HG02885 (cell line): ENCODE measurements around the gene NPS.

Experiments
- ATAC-seq: cut with Tn5 transposase; IDR thresholded peaks from one replicate; pipeline ENCODE4 v1.9.1; 2021; ENCODE audit warnings: mild to moderate bottlenecking; ENCODE audit not compliant: unreplicated experiment, poor library complexity

Gene NPS, protein sequence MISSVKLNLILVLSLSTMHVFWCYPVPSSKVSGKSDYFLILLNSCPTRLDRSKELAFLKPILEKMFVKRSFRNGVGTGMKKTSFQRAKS

DNA sequence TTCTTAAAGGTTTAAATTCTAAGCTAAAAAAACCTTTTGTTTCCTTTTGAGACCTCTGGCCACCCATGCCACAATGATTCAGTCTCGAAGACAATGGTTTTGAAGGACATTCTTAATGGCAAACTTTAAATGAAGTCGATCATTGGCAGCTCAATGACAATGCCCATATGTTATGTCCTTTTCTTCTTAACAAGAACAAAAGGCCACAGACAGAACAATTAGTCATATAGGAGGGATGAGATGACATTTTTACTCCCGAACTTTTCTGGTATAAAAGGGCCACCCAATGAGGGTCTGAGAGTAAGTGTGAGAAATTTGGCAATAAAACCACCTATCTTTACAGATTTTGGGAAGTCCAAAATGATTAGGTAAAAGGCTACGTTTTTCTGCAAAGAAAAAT is at the start of gene NPS:
NPS (plus strand) TSS at position 301 of the 400 bp plus-strand sequence; CDS start at position 361, 60 bp downstream.
- no peak for ATAC-seq

DNA sequence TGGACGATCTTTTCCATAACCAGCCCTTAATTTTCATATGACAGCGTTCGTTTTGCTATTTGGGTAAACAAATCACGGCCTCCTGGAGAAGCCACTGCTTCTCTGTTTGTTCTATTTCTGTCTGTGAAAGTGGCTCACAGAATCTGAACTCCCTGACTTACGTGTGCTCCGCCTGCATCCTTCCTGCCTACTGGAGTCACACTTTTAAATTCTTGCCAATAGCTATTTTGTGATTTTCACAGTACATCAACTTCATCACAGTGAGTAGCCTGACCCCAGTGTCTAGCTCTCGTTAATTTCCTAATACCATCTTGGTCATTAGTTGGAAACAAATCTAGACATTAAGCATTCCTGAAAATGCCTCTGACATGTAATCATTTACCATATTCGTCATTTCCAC is 49.0 kb upstream of the NPS start:
- ATAC-seq = no peak

DNA sequence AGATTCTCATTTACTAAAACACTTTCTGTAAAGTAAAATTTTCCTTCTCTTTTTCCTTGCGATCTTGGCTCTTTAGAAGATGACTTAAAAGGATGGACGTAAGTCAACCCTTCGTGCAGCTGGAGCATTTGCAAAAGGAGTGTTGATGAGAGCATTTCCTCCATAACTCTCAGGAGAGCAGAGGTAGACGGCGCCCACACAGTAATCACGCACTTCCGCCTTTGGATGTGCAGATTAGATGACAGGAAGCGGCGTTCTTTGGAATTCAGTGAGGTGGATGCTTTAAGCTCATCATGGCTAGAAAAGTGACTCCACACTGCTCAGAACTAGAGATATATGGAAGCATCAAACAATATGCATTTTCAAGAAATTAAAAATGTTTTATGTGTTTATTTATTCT is 43.0 kb upstream of the NPS start:
- ATAC-seq = no peak

DNA sequence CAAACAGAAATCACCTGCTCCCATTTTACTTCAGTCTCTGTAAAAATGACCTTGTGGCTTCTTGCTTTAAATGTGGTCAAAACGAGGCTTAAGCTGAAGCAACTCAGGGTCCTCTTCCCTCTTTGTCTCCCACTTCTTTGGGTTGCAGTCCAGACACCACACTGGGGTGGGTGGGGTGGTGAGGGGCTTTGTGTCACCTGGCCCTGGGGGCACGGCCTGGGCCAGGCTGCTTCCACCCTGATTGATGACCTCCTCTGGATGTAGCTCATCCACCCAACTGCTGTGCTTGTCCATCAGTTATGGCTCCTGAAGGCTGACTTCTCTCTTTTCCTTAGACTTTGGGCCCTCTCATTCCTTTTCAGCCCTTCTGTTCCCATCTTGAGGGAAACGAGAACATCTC is 26.8 kb upstream of the NPS start:
- no peak for ATAC-seq

DNA sequence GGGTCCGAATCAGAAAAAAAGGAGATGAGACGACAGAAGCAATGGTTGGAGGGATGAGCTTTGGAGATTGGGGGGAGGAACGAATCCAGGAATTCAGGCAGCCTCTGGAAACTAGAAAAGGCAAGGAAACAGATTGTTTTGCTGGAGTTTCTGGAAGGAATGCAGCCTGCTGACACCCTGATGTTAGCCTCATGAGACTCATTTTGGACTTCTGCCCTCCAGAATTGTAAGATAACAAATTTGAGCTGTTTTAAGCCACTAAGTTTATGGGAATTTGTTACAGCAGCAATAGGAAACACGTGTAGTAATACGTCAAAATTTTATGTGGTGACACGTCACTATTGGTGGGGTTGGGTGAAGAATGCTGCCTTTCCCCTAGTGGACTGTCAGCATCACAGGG is 25.6 kb upstream of the NPS start:
- ATAC-seq = no peak

DNA sequence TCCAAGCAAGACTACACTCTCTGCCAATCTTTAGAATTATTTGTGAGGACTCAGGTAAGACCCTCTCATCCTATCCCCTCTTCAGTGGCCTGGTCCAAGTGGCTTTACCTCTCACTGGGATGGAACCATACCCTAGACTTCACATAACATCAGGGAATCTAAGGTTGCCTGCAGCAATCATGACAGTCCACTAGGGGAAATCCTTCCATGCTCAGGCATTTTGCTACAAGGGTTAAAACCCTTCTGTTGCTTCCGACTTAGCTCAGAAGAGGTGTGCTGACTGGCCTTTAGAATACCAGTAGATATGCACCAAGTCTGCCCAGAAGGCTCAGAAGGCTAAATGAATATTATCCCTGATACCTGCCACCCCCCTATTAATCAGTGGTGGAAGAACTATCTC is 24.9 kb upstream of the NPS start:
- no peak for ATAC-seq

DNA sequence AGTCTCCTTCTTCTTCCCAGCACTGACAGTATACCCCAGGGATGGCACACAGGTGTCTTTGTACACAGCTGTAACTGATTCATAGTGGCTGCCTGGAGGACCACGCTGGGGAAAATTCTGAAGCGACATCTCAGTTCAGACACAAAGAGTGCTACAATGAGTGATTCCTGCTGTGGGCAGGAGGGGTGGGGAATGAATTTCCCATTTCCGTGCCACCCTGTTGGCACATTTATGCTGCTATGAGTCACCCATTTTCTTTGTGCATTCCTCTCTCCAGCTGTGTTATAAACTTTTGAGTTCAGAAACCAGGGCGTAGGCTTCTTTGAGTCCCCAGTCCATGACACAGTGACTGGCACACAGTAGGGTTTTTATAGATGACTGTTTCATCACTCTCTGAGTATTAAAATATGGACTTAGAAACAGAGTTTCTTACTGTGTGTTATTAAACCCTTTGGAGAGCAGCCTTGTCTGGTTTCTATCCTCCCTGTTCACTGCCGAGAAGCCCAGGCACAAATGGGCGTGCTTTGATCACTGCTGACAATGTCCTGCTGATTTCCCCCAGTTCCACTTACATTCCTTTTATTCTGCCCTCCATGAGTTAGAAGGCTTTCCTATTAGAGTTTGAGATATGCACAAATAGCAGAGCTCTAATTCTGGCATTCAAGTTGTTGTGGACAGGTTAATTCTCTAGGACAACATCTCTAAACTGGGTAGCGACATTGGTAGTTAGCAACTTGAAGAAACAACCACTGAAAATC is 24.0 kb upstream of the NPS start:
- no peak for ATAC-seq

DNA sequence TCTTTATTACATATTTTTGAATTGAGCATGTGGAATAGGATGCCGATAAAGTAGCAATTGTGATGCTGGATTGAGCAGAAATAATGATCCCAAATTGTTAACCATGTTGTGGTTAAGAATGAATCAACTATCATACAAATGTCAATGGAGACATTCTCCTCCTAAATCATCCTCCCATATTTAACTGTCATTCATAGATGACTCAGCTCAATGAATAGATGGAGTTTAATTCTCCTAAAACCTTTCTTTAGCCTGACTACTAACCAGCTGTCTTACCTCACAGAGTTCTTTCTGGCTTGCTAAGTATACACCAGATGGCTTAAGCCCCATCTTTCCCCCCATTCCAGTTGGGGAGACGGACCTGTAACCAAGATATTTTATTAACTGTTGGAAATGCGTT is 23.4 kb upstream of the NPS start:
- no peak for ATAC-seq

DNA sequence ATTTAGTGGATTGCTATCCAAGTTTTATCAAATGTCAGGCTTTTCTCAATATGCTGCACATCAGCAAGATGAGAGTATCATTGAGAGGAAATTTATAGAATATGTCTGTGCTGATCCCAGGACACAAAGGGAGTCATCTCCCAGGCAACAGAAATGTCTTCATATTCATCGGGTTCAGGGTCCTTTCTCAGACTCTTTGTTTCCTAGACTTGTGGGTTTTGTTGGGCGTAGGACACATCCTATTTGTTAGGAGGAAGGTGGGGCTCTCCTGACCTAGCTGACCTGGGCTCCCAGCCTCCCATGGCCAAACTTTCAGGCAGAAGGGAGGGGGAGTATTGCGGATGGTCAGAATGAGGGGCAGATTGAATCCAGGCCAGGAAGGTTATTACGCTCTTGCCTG is 22.9 kb upstream of the NPS start:
- no peak for ATAC-seq

DNA sequence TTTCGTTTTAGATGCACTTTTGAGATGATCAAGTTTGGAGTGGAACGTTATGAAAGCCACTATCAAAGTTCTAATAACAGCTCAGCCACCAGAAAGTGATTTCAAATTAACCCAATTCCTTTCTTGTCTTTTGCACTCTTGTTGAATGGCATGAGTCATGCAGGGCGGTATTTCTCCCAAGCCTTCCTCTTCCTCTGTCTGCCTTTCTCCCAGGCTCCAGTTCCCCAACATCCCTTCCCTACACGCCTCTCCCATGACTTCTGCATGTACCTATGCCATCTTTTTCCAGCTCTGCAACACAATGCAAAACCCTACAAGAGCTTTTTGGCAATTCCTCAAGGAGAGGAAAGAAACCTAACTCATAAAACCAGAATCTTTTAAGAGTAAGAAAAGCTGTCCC is 21.8 kb upstream of the NPS start:
- ATAC-seq = no peak

DNA sequence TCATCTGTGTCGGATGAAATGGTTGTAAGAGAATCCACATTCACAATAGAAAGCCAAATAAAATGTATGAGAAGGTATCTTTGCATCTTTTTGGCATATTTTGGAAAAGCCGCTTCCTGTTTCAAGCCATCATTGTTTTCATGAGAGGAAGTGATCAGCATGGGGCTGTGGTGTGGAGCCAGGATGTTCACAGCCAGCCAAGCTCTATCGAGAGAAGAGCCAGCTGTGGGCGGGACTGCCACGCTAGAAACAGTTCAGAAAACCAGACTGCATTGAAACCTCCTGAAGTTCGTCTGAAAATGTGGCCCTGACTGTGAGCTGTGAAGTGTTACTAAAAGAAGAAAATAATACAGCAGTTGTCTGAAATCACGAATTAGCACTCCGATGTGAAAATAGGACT is 21.2 kb upstream of the NPS start:
- no peak for ATAC-seq

DNA sequence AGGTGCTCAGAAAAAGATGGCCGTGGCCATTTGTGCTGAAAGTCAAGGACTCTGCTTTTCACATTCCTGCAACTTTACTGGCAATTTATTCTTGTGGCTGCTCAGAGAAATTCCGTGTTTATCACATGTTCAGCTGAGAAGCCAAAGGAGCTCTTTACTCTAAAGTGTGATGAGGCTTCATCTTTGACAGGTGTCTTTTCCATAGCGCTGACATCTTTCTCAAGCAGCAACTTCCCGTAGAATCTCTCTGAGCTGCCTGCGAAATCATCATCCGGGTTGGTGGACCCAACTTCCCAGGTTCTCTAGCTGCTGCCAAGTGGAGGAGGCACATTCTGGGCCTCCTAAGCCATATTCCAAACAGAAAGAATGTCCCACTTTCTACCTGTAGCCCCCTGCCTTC is 16.9 kb upstream of the NPS start:
- no peak for ATAC-seq

DNA sequence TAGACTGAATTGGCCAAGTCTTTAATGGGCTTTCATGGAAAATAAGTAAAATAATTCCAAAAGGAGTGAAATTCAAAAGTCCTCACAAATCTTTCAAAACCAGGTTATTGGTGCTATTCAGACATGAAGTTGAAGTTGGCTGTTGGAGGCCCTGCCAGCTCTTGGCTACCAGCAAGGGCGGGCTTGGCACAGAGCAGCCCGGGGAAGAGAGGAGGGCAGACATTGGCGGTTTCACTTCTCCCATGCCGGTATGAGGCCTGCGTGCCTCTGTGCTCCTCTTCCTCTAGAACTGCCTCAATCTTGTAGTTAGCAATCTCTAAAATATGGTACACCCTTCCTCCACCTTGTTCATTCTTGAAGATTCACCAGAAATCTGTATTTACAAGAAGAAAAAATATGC is 16.4 kb upstream of the NPS start:
- no peak for ATAC-seq

DNA sequence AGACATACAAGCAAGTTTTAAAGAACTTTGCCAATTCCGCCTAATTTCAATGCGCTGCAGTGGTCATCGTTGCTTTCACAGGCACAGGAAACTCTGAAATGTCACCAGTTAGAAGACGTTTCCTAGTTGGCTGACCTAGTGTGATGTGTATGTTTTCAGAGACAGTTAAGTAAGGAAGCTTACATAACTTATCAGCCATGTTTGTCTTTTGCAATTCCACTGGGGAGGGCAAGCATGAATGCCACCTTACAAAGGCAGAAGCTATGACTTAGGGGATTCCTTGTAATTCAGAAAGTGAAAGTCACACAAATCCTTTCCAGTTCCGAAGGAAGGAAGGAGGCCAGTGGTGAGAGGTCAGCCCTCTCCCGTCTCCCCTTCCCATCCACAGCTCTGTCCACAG is 15.0 kb upstream of the NPS start:
- ATAC-seq = no peak

DNA sequence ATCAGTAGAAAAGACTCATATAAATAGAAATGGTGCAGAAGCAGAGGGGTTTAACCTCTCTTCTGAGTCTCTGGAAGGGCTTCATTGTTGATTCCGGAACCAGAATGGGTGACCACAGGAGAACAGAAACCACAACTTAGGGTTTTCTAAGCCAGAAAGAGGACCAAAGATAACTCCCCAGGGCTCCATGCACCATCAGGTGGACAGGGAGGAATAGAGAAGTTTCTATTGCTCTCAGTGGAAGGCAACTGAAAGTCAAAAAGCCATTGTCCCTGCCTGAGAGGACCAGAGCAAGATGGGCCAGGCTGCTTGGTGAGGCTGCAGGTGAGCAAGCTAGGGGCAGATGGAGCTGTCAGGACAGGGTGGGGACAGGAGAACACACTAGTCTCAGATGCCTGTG is 14.6 kb upstream of the NPS start:
- no peak for ATAC-seq

DNA sequence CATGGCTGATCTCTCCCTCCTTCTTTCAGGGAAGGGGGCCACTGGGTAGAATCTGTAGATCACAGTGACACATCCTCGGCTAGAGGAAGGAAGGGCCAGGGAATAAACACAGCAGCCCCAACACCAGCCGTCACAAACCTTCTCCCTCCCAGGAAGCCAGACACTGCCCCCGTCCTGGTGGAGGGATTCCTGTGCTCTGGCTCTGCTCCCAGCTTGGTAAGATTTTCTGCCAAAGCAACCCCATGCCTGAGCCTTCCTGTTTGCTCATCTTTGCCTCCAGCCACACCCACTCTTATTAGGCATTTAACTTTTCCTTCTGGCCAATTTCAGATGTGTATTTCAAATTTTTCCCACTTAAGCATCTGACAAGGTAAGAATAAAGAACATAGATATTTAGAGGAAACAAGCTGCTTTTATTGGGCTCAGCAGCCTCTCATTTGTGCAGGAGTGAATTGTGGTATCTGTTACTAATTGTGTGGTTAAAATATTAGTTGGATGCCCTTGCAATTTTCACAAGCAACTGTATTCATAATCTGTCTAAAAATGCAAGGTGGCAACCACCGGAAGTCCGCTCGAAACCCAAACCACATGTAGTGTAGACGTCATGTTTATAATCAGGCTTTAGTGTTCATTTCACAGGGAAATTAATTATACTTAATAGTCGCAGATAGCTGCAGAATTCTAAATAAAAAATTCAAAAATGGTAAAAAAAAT is 13.2 kb upstream of the NPS start:
- no peak for ATAC-seq

DNA sequence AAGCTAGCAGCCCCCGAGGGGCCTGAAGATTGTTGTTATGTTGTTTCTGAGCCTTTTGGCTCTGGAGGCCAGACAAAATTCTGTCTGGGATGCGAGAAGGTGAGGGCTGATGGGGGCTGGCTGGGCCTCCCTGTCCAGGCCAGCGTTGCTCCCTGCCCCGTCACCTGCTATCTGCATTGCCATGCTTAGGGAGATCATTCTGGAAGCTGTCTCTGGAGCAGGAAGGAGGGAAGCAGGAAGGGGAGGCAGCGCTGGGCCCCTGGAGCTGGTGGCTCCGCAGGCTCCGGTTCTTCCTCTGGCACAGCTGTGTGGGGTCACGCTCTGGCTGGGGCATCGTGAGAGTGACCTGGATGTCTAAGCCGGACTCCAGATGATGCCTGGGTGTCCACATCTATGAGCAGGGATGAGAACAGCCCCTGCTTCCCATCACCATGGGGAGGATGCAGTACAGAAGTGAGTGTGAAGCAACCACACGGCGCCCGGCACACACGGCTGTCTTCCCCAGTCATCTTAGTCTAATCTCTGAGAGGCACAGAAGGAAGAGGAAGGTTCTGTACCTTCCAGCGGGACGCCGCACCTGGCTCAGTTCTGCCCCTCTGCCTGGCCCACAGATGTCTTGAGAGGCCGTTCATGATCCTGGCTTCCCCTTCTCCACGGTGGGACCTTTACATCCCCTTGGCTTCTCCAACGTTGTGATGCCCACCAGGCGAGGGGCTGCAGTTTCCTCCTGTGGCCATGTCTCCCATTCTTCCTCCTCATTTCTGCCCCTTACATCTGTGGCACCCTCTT is 11.9 kb upstream of the NPS start:
- ATAC-seq = no peak

DNA sequence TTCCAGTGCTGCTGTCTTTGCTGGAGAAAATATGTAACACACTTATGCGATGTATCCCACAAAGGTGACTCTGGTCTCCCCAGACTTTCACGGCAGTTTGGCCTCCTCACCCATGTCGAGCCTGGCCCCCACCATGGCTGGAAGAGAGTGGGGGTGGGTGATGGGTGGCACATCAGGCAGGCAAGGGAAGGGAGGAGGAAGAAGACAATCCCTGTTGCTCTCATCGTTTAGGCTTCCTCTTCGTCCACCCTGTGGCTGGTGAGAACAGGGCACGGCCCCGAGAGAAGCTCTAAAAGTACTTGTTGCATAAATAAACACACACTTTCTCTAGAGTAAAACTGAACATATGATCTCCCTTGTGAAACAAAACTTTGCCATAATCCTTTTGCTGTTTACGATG is 11.2 kb upstream of the NPS start:
- ATAC-seq = no peak

DNA sequence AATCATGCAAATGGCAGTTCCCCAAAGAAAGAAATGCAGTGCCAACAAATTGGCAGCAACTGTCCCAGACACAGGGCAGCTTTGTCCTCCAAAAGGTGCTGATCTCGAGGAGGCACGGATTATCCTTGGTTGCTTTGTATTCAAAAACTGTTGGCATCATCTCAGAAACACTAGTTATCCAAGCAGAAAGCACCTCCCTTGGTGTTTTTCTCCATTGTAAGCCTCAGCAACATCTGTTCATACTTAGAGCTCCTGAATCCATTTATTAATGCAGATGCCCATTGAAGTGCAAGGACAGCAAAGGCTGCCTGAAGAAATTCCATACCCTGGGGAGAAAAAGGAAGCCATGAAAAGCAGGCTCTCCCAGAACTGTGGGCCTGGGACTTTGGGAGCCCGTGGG is 1.1 kb upstream of the NPS start:
- no peak for ATAC-seq

DNA sequence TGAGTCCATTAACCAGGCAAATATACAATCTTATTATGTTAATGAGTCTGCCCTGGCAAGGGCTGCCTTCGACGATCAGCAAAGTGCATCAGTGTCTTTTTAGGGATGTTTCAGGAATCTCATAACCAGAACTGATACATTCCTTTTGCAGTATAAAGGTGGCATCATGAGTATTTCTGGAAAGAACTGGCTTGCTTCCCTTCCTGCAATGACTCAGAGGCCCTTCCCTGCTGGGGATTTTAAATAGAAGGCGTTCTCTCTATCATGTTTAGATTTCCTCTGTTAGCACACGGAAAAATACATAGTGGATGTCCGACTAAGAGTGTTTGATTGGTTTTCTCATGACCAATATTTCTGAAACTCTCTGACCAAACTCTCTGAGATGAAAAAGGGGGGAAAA is 1.8 kb downstream of the NPS start:
- ATAC-seq = no peak

DNA sequence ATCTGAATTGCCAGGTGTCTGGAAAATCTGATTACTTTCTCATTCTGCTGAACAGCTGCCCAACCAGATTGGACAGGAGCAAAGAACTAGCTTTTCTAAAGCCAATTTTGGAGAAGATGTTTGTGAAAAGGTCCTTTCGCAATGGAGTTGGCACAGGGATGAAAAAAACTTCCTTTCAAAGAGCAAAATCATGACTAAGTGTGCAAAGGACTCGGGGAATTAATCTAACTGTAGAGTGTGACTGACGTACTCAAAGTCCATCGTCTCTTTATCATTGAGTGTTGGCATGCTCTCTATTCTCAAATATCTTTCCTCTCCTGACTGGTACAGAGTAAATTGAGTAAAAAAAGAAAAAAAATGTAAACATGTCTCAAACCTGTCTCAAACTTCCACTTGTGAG is 3.3 kb downstream of the NPS start:
- no peak for ATAC-seq
